Neural crest cell (in vitro differentiated cells): ENCODE measurements around the gene SPESP1. TPM values are rescaled to one million over a fixed set of nuclear protein-coding genes. Genes with fewer than 3 reads are reported as not detected.
A peak's percentile ranks its signal among the peaks of the same experiment; 100 is the strongest.

Experiments used
- DNase-seq: peaks from one replicate; pipeline ENCODE4 v3.0.0; 2021; ENCODE audit warnings: low read depth, mixed read lengths, low spot score
- H3K27ac Mint-ChIP-seq: one replicate; pipeline ENCODE4 v1.8.0; 2021; ENCODE audit warnings: mild to moderate bottlenecking, mixed read lengths; ENCODE audit not compliant: unreplicated experiment
- H3K27me3 Mint-ChIP-seq: 2 replicates; pipeline ENCODE4 v1.8.0; 2021; ENCODE audit warnings: low read depth, mild to moderate bottlenecking, mixed read lengths
- H3K36me3 Mint-ChIP-seq: 2 replicates; pipeline ENCODE4 v1.8.0; 2021; ENCODE audit warnings: low read depth, mild to moderate bottlenecking, mixed read lengths
- H3K4me1 Mint-ChIP-seq: 2 replicates; pipeline ENCODE4 v1.8.0; 2021; ENCODE audit warnings: mixed read lengths
- H3K4me3 Mint-ChIP-seq: one replicate; pipeline ENCODE4 v1.8.0; 2021; ENCODE audit warnings: mild to moderate bottlenecking, mixed read lengths
- H3K9me3 Mint-ChIP-seq: 2 replicates; pipeline ENCODE4 v1.8.0; 2021; ENCODE audit warnings: mixed read lengths
- CTCF ChIP-seq: fragments of 200-600 bp; sonication (generic); conservative IDR thresholded peaks from 2 replicates; pipeline ENCODE4 v1.5.0; 2021; ENCODE audit warnings: antibody characterized with exemption, mild to moderate bottlenecking
- total RNA-seq: library from RNA; stranded (reverse); gene quantifications from 2 replicates; pipeline ENCODE4 v1.2.1, GENCODE V29; 2021

Gene SPESP1
- total RNA-seq, 1 donor from 2014 or later, result not detected

- Mint-ChIP-seq H3K27me3 (peaks cover 5% of the 10 kb centered on the region), H3K4me1 (no peaks in the 10 kb centered on the region)
- TF ChIP-seq CTCF, result no peak
Observed at GRCh38 chr15:68909601-68910100, 20.7 kb upstream of the SPESP1 start.

GRCh38 chr15:68910341-68910740, 20.0 kb upstream of the SPESP1 start:
- Mint-ChIP-seq H3K27ac (no peak overlapping the region), H3K9me3 (peaks cover 2% of the 10 kb centered on the region), H3K4me1 (no peaks in the 10 kb centered on the region), H3K27me3 (peaks cover 5% of the 10 kb centered on the region), H3K36me3 (no peaks in the 10 kb centered on the region), H3K4me3 (no peak overlapping the region)
- TF ChIP-seq CTCF, result no peak
- DNase-seq, result no peak

More at GRCh38 chr15:68909601-68910100, 20.7 kb upstream of the SPESP1 start:
- no peaks in the 10 kb centered on the region for H3K36me3 Mint-ChIP-seq
- DNase-seq, result no peak
- H3K27ac Mint-ChIP-seq, result no peak overlapping the region
- H3K4me3 Mint-ChIP-seq, result no peak overlapping the region
- no peaks in the 10 kb centered on the region for H3K9me3 Mint-ChIP-seq

GRCh38 chr15:68910816-68911215, 19.5 kb upstream of the SPESP1 start:
- Mint-ChIP-seq H3K27ac (no peak overlapping the region), H3K4me1 (no peaks in the 10 kb centered on the region), H3K4me3 (no peak overlapping the region), H3K36me3 (no peaks in the 10 kb centered on the region), H3K27me3 (peaks cover 5% of the 10 kb centered on the region), H3K9me3 (peaks cover 4% of the 10 kb centered on the region)
- DNase-seq, result no peak
- no peak for TF ChIP-seq CTCF

GRCh38 chr15:68921926-68922325, 8.4 kb upstream of the SPESP1 start:
- H3K4me1 Mint-ChIP-seq, result peaks cover 6% of the 10 kb centered on the region
- no peaks in the 10 kb centered on the region for H3K36me3 Mint-ChIP-seq
- H3K27me3 Mint-ChIP-seq, result peaks cover 9% of the 10 kb centered on the region
- no peak overlapping the region for H3K4me3 Mint-ChIP-seq
- no peak overlapping the region for H3K27ac Mint-ChIP-seq
- DNase-seq, result no peak
- no peaks in the 10 kb centered on the region for H3K9me3 Mint-ChIP-seq
- no peak for TF ChIP-seq CTCF

- H3K27ac Mint-ChIP-seq, result no peak overlapping the region
- no peaks in the 10 kb centered on the region for H3K9me3 Mint-ChIP-seq
- H3K36me3 Mint-ChIP-seq, result no peaks in the 10 kb centered on the region
- peaks cover 6% of the 10 kb centered on the region for H3K4me1 Mint-ChIP-seq
- H3K27me3 Mint-ChIP-seq, result peaks cover 9% of the 10 kb centered on the region
- H3K4me3 Mint-ChIP-seq, result no peak overlapping the region
- TF ChIP-seq CTCF, result peak; percentile 96
- peak; percentile 74 for DNase-seq
Observed at GRCh38 chr15:68924866-68925560, 5.3 kb upstream of the SPESP1 start.
